NCI-H1694 treated with DMSO at 0.1 percent for 48 hours (cell line): ENCODE data around the gene ENDOV.

ENCODE experiments used
- DNase-seq: peaks from one replicate; lab custom pipeline; 2025; lab: John Stamatoyannopoulos, UW

Gene ENDOV

DNA sequence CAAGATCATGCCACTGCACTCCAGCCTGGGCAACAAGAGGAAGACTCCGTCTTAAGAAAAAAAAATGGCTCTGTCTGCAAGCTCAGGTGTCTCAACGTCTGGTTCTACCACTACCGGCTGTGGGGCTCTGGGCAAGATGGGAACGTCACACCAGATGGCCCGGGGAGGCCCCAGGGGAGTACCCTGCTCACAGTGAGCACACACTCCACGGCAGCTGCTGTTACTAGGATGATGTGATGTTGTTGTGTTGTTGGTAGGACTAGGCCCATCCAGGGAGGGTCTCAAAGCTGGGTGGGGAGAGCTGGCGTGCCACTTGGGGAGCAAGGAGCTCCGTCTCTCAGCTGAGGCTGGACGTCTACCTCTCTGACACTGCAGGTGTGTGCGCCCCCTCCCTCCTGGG is 70.9 kb downstream of the ENDOV start:
- DNase-seq: peak; percentile 95

DNA sequence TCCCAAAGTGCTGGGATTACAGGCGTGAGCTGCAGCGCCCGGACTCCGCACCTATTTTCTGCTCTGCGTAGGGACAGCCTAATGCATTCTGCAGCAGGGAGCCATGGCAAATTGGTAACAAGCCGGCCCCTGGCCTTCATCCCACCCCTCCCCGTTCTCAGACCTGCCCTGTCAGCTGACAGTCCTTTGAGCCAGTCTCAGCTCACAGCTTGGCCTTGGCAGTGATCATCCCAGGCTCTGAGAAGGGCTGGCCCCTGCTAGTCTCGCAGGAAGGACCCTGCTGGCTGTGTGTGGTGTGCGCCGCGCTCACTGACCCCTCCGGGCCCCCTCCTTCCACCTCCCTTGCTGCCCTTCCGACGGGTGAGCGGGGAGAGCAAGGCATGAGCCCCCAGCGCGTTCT is 71.7 kb downstream of the ENDOV start:
- no peak for DNase-seq

DNA sequence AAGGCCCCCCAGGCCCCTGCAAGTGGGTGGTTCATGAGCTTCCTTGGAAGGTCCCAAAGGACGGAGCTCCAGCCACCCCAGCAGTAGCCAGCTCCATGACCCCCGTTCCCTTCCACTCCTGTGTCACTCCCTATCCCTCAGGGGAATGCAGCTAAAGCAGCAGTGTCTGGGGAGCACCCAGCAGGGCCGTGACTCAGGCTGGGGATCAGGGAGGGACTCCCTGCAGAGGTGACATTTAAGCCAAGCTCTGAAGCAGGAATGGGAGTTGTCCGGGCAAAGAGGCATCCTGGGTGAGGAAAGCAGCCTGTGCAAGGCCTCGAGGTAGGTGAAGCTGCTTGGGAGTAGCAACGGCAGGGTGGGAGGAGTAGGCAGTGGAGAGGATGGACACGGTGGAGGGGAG is 72.5 kb downstream of the ENDOV start:
- DNase-seq: no peak
